Kidney (tissue), 14 donors: ENCODE results near the gene USP36. TPM values are rescaled to one million over a fixed set of nuclear protein-coding genes. Genes with fewer than 3 reads are reported as not detected.
"Not testable (repeated sequence)": the region's sequence is repeated elsewhere in the genome, so short reads cannot be mapped to it uniquely, and the experiment has no call there.

Experiments used
- DNase-seq, 5 donors: peaks; one replicate each; pipeline ENCODE4 v3.0.0-alpha.2; 2013 to 2020
- FAIRE-seq: peaks from 2 replicates; lab custom pipeline; 2012; peaks lifted over from hg19 to GRCh38; lab: Jason Lieb, UNC
- H3K27ac ChIP-seq, 2 donors: one replicate each; pipeline ENCODE4 v1.7.0; 2013; ENCODE audit warnings: low read depth in 2 of 2, low read length in 2 of 2, inconsistent platforms in 1 of 2
- H3K27me3 ChIP-seq: one replicate; pipeline ENCODE4 v1.7.1; 2013; ENCODE audit warnings: low read length, inconsistent platforms; ENCODE audit not compliant: control insufficient read depth, insufficient read depth
- H3K36me3 ChIP-seq, 3 donors: one replicate each; pipeline versions ENCODE4 v1.7.0 to v1.7.1; 2013; ENCODE audit warnings: low read length in 3 of 3, control low read depth in 1 of 3, inconsistent platforms in 1 of 3; ENCODE audit not compliant: insufficient read depth in 3 of 3, control insufficient read depth in 2 of 3
- H3K4me1 ChIP-seq, 3 donors: one replicate each; pipeline versions ENCODE4 v1.7.0 to v1.7.1; 2013; ENCODE audit warnings: low read length in 3 of 3, inconsistent platforms in 1 of 3, low read depth in 1 of 3; ENCODE audit not compliant: control insufficient read depth in 2 of 3, insufficient read depth in 2 of 3
- H3K4me3 ChIP-seq, 3 donors: one replicate each; pipeline versions ENCODE4 v1.7.0 to v1.8.1; 2013; ENCODE audit warnings: low read length in 3 of 3, control low read depth in 1 of 3, inconsistent platforms in 1 of 3
- H3K9ac ChIP-seq, 3 donors: one replicate each; pipeline versions ENCODE4 v1.7.0 to v1.7.1; 2013; ENCODE audit warnings: low read length in 3 of 3, control low read depth in 1 of 3, inconsistent platforms in 1 of 3
- H3K9me3 ChIP-seq, 3 donors: one replicate each; pipeline versions ENCODE4 v1.7.0 to v1.7.1; 2013; ENCODE audit warnings: low read length in 3 of 3, control low read depth in 1 of 3, inconsistent platforms in 1 of 3; ENCODE audit not compliant: control insufficient read depth in 2 of 3, insufficient read depth in 1 of 3
- intact Hi-C: fragments of 100-400 bp; cut with DNase I; formaldehyde crosslinking; loops from one replicate; pipeline ENCODE4 v1.11.1; 2022
- polyA plus RNA-seq: library from polyadenylated mRNA; stranded (reverse); fragments of 350-450 nt; fragmentation: Illumina TruSeq; extraction: RNeasy Lipid Tissue Mini Kit (QIAGEN cat#74804); gene quantifications from one replicate; pipeline ENCODE4 v1.2.3, GENCODE V29; 2014; ENCODE audit warnings: low read depth, low replicate concordance; ENCODE audit not compliant: insufficient read depth
- total RNA-seq: library from RNA; stranded (reverse); fragmentation: NEBNext Ultra II Directional; extraction: Animal tissue kit (Norgen Biotek cat#: 25700); gene quantifications from one replicate; pipeline ENCODE4 v1.2.1, GENCODE V29; 2021
- TF ChIP-seq, protein P1 (sequence below): IDR thresholded peaks from 3 replicates; pipeline ENCODE4 v1.5.1; 2012; ENCODE audit warnings: mild to moderate bottlenecking, moderate library complexity, borderline replicate concordance; ENCODE audit not compliant: insufficient read depth; ENCODE audit errors: extremely low read depth
- donor health status: control.
- donor health status: control.
- donor health status: control.
- donor health status: control.
- donor health status: control.
- donor health status: DM: yes; HTN: yes; CAD: no.
- donor health status: Normal renal cell carcinoma (clear cell type).

Gene USP36
- total and polyA plus RNA-seq, 2 donors from 2014 or later: 17.0 to 66.2 TPM

DNA sequence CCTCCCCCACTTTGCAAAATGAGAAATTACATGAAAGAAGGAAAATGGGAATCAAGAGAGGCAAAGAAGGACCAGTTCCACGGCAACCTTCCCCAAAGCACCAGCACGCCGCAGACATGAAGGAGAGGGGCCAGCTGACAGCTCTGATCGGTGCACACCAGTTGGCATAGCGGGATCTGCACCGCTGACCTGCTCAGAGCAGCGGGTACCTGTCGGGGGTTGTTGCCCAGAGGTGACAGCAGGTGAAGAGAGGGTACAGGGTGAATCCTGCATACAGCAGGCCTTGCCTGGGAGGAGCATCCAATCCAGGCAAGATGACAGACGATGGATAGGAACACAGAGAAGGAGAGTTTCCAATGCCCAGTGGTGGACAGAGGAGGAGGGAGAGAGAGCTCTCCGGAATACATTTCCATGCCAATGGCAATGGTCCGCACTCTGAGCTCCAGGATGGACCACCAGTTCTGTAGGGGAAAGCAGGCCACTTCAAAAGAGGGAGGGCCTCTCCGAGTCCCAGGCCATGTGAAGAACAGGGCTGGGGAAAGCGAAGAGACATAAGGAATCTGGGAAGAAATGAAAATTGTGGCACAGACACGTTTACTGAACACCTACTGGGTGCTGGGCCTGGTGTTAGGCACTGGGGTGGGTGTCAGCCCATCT lies 38.4 kb upstream of the USP36 start:
- intact Hi-C loops: no loop called here
- peak overlapping the region in 1 of 3 donors; percentile 58 for H3K9ac ChIP-seq
- no peaks in the 10 kb centered on the region for H3K9me3 ChIP-seq
- no peak for DNase-seq
- no peaks in the 10 kb centered on the region for H3K36me3 ChIP-seq
- no peaks in the 10 kb centered on the region for H3K27me3 ChIP-seq
- peaks cover 0 to 22% (median 3%) of the 10 kb centered on the region in 3 donors for H3K4me1 ChIP-seq
- peak overlapping the region; percentile 53 to 84 for H3K27ac ChIP-seq
- FAIRE-seq: no peak
- TF ChIP-seq, protein P1, sequence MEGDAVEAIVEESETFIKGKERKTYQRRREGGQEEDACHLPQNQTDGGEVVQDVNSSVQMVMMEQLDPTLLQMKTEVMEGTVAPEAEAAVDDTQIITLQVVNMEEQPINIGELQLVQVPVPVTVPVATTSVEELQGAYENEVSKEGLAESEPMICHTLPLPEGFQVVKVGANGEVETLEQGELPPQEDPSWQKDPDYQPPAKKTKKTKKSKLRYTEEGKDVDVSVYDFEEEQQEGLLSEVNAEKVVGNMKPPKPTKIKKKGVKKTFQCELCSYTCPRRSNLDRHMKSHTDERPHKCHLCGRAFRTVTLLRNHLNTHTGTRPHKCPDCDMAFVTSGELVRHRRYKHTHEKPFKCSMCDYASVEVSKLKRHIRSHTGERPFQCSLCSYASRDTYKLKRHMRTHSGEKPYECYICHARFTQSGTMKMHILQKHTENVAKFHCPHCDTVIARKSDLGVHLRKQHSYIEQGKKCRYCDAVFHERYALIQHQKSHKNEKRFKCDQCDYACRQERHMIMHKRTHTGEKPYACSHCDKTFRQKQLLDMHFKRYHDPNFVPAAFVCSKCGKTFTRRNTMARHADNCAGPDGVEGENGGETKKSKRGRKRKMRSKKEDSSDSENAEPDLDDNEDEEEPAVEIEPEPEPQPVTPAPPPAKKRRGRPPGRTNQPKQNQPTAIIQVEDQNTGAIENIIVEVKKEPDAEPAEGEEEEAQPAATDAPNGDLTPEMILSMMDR: no peak
- H3K4me3 ChIP-seq: no peak overlapping the region

- peaks cover 0 to 20% (median 3%) of the 10 kb centered on the region in 3 donors for H3K4me1 ChIP-seq
- no peak overlapping the region for H3K9ac ChIP-seq
- TF ChIP-seq, protein P1: no peak
- no peak for FAIRE-seq
- no peak for DNase-seq
- intact Hi-C loops: no loop called here
- no peak overlapping the region for H3K4me3 ChIP-seq
- no peaks in the 10 kb centered on the region for H3K36me3 ChIP-seq
- H3K27ac ChIP-seq: no peak overlapping the region
- no peaks in the 10 kb centered on the region for H3K9me3 ChIP-seq
- H3K27me3 ChIP-seq: no peaks in the 10 kb centered on the region
Measured at GRCh38 chr17:78878261-78878660, 37.6 kb upstream of the USP36 start.

- H3K36me3 ChIP-seq, H3K27ac ChIP-seq, H3K4me3 ChIP-seq, FAIRE-seq, intact Hi-C loops, DNase-seq, H3K27me3 ChIP-seq, H3K9ac ChIP-seq, H3K9me3 ChIP-seq: not testable (repeated sequence)
- H3K4me1 ChIP-seq: peaks cover 0 to 11% (median 3%) of the 10 kb centered on the region in 3 donors
Measured at GRCh38 chr17:78876954-78877517, 36.4 kb upstream of the USP36 start.

DNA sequence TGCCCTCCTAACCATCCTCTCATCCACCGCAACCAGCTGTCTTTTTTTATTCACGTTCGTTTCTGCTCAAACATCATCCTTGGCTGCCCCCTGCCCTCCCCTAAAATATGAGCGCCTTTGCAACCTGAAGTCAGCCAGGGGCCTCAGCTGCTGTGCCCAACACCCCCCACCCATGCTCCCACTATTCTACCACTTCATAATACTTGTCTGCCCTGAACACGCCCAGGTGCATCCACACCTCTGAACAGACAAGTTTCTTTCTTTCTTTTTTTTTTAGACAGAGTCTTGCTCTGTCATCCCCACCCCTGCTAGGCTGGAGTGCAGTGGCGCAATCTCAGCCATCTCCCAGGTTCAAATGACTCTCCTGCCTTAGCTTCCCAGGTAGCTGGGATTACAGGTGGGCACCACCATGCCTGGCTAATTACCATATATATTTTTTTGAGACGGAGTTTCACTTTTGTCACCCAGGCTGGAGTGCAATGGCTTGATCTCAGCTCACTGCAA lies 35.5 kb upstream of the USP36 start:
- intact Hi-C loops: no loop called here
- FAIRE-seq (no peak), DNase-seq (no peak)
- H3K4me1 ChIP-seq: peaks cover 0 to 11% (median 3%) of the 10 kb centered on the region in 3 donors
- H3K27me3 ChIP-seq: no peaks in the 10 kb centered on the region
- no peak overlapping the region for H3K4me3 ChIP-seq
- peaks cover 0 to 2% (median 0%) of the 10 kb centered on the region in 3 donors for H3K36me3 ChIP-seq
- no peak overlapping the region for H3K27ac ChIP-seq
- no peaks in the 10 kb centered on the region for H3K9me3 ChIP-seq
- no peak overlapping the region for H3K9ac ChIP-seq
- TF ChIP-seq, protein P1: no peak
